Muscle of back (tissue), 11 donors: Measurements from ENCODE around the gene PPARD. TPM values are rescaled to one million over a fixed set of nuclear protein-coding genes. Genes with fewer than 3 reads are reported as not detected.

ENCODE experiments used
- DNase-seq, 3 donors: peaks; one replicate each; pipeline versions ENCODE4 v3.0.0 to v3.0.0-alpha.2; 2013
- polyA plus RNA-seq, 10 donors: library from polyadenylated mRNA; unstranded; fragments of 120-200 nt; gene quantifications; one replicate each; pipeline ENCODE4 v1.2.1, GENCODE V29; 2013; ENCODE audit not compliant: insufficient read length in 10 of 10

The PPARD gene
- polyA plus RNA-seq, 10 donors: 17.9 to 23.5 (median 20.2) TPM

DNA sequence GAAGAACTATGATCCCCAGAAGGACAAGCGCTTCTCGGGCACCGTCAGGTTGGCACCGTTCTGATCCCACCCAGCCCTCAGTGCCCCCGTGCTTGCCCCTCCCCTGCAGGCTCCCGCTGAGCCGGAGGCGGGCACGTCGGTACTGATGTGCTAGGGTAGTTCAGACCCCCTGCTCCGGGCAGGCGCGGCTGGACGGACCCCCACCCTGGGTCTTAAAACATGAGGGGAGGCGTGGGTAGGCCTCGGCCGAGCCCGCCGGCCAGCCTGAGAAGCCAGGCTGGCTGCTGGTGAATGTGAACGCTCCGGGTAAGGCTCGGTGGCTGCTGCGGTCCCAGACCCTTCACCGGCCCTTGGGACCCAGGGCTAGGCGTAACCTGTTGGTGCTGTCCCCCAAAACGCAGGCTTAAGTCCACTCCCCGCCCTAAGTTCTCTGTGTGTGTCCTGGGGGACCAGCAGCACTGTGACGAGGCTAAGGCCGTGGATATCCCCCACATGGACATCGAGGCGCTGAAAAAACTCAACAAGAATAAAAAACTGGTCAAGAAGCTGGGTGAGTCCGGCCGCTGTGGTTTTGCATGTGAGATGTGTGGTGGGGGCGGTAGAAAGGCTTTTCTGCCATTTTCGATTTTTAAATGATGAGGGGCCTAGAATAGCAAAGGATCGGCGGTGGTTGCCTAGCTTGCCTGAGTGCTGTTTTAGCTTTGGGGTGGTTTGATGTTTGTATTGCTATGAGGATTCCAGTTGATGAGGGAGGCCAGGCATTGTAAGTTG lies 126.8 kb downstream of the PPARD start:
- DNase-seq: peak in 1 of 3 donors; percentile 52

DNA sequence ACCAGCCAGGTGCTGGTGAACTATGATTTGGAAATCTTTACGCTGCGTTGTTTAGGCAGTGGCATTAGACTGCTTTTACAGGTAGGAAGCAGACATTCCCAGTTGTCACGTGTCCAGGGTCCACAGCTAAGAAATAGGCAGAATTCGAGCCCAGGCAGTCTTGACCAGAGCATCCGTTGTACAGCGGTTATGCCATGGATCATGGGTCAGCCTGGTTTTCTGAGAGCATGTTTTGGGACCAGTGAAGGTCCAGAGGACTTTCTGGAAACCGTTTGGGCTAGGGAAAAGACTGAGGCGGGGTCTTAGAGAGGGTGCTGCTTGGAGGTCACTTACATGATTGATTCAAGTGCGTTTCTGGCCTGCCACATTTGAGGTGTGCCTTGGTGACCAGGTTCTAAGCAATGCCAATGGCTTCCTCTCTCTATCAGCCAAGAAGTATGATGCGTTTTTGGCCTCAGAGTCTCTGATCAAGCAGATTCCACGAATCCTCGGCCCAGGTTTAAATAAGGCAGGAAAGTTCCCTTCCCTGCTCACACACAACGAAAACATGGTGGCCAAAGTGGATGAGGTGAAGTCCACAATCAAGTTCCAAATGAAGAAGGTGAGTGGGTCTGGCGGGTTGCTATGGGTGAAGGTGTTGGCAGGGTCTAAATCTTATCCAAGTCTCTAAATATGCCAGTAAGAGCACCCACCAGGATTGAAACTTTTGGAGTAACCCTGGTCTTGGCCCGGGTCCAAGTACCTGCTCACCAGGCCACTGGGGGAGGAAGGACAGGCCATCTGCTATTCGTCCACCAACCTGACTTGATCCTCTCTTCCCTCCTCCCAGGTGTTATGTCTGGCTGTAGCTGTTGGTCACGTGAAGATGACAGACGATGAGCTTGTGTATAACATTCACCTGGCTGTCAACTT lies 127.6 kb downstream of the PPARD start:
- DNase-seq: peak in 1 of 3 donors; percentile 51

DNA sequence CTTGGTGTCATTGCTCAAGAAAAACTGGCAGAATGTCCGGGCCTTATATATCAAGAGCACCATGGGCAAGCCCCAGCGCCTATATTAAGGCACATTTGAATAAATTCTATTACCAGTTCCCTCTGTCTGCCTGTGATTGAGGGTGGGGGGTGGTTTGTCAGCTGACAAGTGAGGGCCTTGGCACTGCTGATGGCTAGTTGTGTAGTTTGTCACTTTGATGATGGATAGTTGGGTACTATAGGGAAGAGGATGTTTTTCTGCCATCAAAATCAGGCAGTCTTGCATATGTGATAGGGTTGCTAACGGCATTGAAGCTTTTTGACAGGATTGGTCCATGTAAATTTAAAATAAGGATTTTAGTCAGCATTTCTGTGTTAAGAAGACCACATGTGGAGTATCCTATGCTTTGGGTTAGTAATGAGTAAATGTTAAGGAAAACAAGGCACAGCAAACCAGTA lies 128.3 kb downstream of the PPARD start:
- no peak for DNase-seq

DNA sequence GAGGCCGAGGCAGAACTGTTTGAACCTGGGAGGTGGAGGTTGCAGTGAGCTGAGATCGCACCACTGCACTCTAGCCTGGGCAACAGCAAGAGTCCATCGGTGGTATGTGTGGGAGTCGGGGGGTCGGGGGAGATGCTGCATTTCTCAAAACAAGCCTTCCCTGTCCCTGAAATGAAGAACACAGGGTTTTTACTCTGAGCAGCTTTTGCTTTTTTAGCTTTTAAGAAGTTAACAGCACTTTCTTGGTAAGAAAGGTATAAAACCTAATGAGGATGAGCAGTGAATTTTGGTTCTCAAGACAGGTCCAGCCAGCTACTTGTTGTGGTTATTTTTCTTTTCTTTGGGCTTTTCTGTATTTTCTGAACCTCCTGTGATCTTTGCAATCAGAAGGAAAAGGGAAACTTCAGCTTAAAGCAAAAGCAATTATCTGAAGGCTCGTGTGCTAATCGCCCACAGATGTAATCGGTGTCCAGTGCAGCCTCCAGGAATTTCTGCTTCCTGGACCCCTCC lies 129.5 kb downstream of the PPARD start:
- DNase-seq: no peak

DNA sequence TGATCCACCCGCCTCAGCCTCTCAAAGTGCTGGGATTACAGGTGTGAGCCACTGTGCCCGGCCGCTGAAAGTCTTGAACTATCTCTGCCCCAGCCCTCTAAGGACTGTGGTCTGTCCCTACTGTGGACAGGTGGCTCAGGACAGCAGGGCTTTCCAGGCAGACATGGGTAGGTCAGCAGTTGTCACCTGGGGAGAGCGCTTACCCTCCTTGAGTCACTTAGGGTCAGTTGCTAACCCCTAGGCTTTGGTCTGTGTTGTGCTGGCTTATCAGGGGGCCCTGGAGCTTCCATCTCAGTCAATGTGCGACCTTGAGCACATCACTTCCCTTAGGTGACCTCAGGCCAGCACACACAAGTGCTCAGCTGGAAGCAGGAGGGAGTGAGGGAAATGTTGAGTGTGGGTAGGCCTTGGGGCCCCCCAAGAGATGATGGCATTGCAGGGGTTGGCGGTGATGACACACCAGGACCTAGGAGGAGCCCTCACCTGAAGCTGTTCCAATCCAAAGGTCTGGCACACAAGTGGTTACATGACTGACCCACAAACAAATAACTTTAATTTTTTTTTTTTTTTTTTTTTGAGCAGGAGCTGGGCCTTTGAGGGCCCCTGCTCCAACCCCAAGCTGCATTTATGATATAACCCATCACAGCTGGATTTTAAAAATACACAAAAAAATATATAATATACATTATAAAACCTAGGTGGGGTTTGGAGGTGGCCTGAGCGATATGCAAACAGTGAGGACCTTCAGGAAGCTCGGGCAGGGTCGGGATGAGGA lies 130.9 kb downstream of the PPARD start:
- no peak for DNase-seq

DNA sequence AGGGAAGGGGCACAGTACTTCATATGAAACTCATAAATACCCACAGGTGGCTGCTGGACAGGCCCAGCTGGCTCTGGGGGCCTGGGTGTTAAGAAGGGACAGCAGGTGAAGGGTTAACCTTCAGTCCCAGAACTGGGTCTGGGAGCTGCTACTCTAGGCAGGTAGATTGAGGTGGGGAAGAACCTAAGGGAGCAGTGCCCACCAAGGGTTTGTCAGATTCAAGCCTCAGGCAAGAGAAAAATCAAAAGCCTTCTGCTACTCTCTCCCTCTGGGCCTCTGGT lies 131.4 kb downstream of the PPARD start:
- DNase-seq: no peak

DNA sequence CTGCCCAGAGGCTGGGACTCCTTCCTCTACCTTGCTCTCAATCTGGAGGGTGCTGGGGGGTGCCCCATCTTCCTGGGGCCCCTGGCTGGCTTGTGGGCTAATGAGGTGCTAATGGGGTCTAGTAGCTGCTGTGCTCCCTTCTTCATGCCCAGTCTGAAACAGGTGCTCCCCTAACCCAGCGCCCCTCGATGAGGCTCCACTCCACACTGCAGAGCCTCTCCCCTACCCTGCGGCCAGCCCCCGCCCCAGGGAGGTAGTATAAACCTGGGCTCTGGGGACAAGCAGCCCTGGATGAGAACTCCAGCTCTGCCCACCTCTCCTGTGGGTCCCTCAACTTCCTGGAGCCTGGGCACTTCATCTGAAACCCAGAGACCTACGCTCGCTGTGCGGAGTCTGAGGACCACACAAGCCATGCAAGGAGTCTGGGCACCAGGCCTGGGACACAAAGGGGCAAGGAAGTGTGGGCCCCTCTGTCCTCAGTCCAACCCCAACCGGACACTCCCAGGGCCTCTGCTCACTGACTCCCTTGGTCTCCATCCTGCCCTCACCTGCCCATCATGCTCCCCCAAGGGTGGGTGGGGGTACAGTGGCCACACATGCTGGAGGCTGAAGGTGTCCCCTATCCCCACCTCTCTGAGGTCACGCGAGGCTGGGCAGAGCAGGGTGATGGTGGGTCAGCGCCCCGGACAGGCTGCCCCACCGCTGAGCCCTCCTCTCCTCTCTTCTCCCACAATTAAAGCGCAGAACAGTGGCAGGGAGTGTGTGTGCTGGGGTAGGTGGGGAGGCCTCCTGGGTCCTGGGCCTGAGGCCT lies 132.0 kb downstream of the PPARD start:
- no peak for DNase-seq

DNA sequence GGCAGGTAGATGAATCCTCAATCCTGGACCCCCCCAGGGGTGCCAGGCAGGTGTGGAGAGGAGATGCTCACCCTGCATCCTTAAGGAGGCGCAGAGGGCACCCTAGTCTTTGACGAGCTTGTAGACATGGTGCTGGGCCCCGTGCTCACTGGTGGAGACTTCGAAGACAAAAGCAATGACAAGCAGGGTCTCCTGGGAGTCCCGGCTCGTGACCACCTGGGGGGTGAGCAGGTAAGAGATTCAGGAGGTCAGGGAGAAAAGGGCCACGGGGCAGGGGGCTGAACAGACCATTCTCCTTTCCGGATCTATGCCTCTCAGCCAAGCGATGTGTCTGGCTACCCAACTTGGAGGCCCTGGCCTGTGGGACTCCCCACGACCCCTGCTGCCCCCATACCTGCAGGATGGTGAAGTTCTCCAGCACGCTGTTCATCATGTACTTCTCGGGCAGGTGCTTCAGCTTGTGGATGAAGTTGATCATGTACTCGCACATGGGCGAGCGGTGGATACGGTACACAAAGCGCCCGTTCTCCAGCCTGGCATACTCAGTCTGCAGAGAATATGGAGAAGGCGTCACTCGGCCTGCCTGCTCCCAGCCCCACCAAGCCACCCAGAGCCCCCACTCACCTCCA lies 132.7 kb downstream of the PPARD start:
- DNase-seq: no peak

DNA sequence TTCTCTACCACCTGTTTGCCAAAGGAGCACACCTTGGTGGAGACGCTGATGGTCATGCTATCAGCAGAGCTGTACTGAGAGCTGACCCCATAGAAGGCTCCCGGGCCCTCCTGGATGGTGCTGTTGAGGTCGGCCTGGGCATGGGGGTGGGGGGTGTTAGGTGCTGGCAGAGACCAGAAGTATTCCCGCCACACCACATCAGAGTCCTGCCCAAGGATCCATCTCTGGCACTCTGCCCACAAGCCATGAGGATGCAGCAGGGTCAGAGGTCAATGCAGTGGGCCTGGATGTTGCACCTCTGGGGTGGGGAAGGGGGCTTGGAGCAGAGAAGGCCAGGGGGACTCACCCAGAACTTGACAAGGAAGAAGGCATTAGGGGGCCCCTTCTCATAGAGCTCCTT lies 133.2 kb downstream of the PPARD start:
- peak in 1 of 3 donors; percentile 16 for DNase-seq

DNA sequence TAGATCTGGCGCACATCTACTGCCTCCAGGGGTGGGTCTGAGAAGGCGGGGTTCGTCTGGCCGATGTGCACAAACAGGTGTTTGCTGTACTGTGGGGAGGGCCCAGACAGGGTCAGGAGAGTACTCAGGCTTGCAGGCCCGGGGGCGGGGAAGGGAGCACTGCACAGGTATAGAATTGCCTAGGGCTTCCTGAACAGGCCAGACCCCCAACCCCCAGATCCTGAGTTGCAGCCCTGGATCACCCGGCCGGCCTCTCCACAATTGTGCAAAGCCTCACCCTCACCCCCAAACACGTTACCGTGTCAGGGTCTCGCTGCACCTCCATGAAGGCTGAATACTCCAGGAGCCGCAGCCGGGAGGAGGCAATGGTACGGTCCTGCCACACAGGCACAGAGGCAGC lies 133.6 kb downstream of the PPARD start:
- DNase-seq: peak in 1 of 3 donors; percentile 21

DNA sequence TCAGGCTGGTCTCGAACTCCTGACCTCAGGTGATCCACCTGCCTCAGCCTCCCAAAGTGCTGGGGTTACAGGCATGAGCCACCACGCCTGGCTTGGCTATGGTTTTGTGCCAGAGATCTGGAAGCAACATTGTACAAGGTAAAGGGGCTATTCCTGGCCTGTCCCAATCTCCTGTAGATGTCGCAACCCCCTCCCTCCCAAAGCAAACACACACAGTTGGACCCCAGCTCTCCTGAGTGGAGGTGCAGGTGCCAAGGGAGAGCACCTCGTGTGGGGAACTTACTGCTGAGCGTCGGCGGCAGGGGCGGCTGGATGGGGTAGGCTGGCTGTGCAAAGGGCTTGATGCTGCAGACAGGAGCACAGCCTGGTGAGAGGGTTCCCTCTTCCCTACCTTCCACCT lies 134.7 kb downstream of the PPARD start:
- no peak for DNase-seq

Other genes with a start within 250 kb of the PPARD start
- gene TCP11, start 201.2 kb upstream of the PPARD start, polyA plus RNA-seq: under 1 TPM in 9 of 10 donors, not detected in 1; 0.15 to 0.73 (median 0.35) TPM
- 1 to 10 TPM in 7 of 10 donors, under 1 TPM in 3; 0.84 to 2.2 (median 1.1) TPM for gene SCUBE3, start 128.6 kb upstream of the PPARD start, polyA plus RNA-seq
- gene ZNF76, start 82.8 kb upstream of the PPARD start, polyA plus RNA-seq: 10 to 100 TPM; 18.2 to 32.1 (median 22.8) TPM
- gene DEF6, start 44.7 kb upstream of the PPARD start, polyA plus RNA-seq: 10 to 100 TPM in 1 of 10 donors, 1 to 10 TPM in 9; 3.1 to 12.0 (median 5.2) TPM
- 10 to 100 TPM; 14.8 to 24.5 (median 17.6) TPM for gene FANCE, start 109.8 kb downstream of the PPARD start, polyA plus RNA-seq
- 1,000 to 10,000 TPM; 2,154 to 2,746 (median 2,479) TPM for gene RPL10A, start 125.8 kb downstream of the PPARD start, polyA plus RNA-seq
- gene TEAD3, start 154.5 kb downstream of the PPARD start, polyA plus RNA-seq: 10 to 100 TPM; 48.3 to 70.3 (median 53.8) TPM
- gene TULP1, start 170.3 kb downstream of the PPARD start, polyA plus RNA-seq: 1 to 10 TPM in 8 of 10 donors, under 1 TPM in 2; 0.71 to 3.0 (median 1.4) TPM